Heart right ventricle (tissue), 16 donors: ENCODE measurements around the gene NUP85. TPM values are rescaled to one million over a fixed set of nuclear protein-coding genes. Genes with fewer than 3 reads are reported as not detected.

Experiments
- ATAC-seq, 8 donors: fragments of 200-7000 bp; cut with Tn5 transposase; one replicate each; pipeline ENCODE4 v1.9.1; 2020; ENCODE audit warnings: mild to moderate bottlenecking in 8 of 8, moderate library complexity in 8 of 8, moderate number of reproducible peaks in 1 of 8
- DNase-seq, 2 donors: peaks; one replicate each; pipeline ENCODE4 v3.0.0-alpha.2; 2020
- H3K27ac ChIP-seq, 10 donors: fragments of 200-600 bp; sonication (generic) in 2 of 10; one replicate each; pipeline versions ENCODE4 v1.5.0 to v1.8.0; 2020 to 2022; ENCODE audit warnings: mild to moderate bottlenecking in 3 of 10
- H3K27me3 ChIP-seq, 7 donors: fragments of 200-600 bp; one replicate each; pipeline ENCODE4 v1.8.0; 2021 to 2022; ENCODE audit warnings: mild to moderate bottlenecking in 2 of 7
- H3K36me3 ChIP-seq, 9 donors: fragments of 200-600 bp; sonication (generic) in 1 of 9; one replicate each; pipeline versions ENCODE4 v1.5.0 to v1.8.0; 2020 to 2022; ENCODE audit warnings: mild to moderate bottlenecking in 2 of 9
- H3K4me1 ChIP-seq, 9 donors: fragments of 200-600 bp; sonication (generic) in 1 of 9; one replicate each; pipeline versions ENCODE4 v1.5.0 to v1.8.0; 2020 to 2022; ENCODE audit warnings: mild to moderate bottlenecking in 4 of 9
- H3K4me3 ChIP-seq, 10 donors: fragments of 200-600 bp; sonication (generic) in 2 of 10; one replicate each; pipeline versions ENCODE4 v1.5.0 to v1.8.0; 2020 to 2022; ENCODE audit warnings: mild to moderate bottlenecking in 7 of 10, moderate library complexity in 2 of 10
- H3K9me3 ChIP-seq, 11 donors: fragments of 200-600 bp in 10 of 11; sonication (generic) in 2 of 11; one replicate each; pipeline versions ENCODE4 v1.5.0 to v1.8.0; 2013 to 2022; ENCODE audit warnings: mild to moderate bottlenecking in 2 of 11, control low read depth in 1 of 11, moderate library complexity in 1 of 11
- CTCF ChIP-seq, 9 donors: fragments of 200-600 bp; sonication (generic) in 2 of 9; IDR thresholded peaks; one replicate each; pipeline versions ENCODE4 v1.5.0 to v1.8.0; 2021 to 2022; ENCODE audit warnings: antibody characterized with exemption in 9 of 9, mild to moderate bottlenecking in 5 of 9, moderate library complexity in 1 of 9
- WGBS, 2 donors: extraction: QIAGEN DNeasy Blood & Tissue Kit; methylation state at CpG; one replicate each; pipeline ENCODE4 v1.1.7; 2013; ENCODE audit warnings: inconsistent platforms in 1 of 2; 5-methylcytosine and 5-hydroxymethylcytosine counted together
- intact Hi-C, 10 donors: fragments of 100-400 bp; cut with DNase I; formaldehyde crosslinking; loops; one replicate each; pipeline versions ENCODE4 v1.11.1 to v1.14.2; 2022
- polyA plus RNA-seq, 2 donors: library from polyadenylated mRNA; stranded (reverse); fragments of 200-250 nt; gene quantifications; one replicate each; pipeline ENCODE4 v1.2.3, GENCODE V29; 2013
- total RNA-seq, 10 donors: library from RNA; stranded (reverse); fragmentation: NEBNext Ultra II Directional in 3 of 10; extraction: Animal tissue kit (Norgen Biotek cat#: 25700) in 3 of 10; gene quantifications; one replicate each; pipeline versions ENCODE4 v1.2.1 to v1.2.4, GENCODE V29; 2021 to 2023
- donor health status: Arrhythmogenic right ventricular cardiomyopathy.
- donor health status: ischemic (EF 13 %, LVEDD 7.1; RV severe dilation, severe dysfunction).
- donor health status: healthy with polysubstance abuse.
- donor health status: DM: no; HTN: yes; CAD: no.
- donor health status: DM: no; HTN: no; CAD: no.
- donor health status: ischemic (EF 25% LVEDD 6.9; RV normal size, moderate dysfunction).
- donor health status: ischemic (EF 25% LVEDD 5.7; RV mildly dilated, moderate dysfunction).
- donor health status: healthy.
- donor health status: DM: yes; HTN: yes; CAD: no.
- donor health status: Ischemic cardiomyopathy.
- donor health status: ischemic (EF 35%, LVEDD 5.7; RV mildly dilated, moderate dysfunction).
- donor health status: nonischemic (EF 11% LVEDD 7.7; RV severe dilation, severe dysfunction).
- donor health status: DM: yes; HTN: yes; CAD: no.
- donor health status: PGD.
- donor health status: ischemic (EF 29% LVEDD 5.4; RV normal size, mild dysfunction).
- donor health status: nonischemic (EF 23%, LVEDD 6.1; RV moderate dilation, normal function).

The NUP85 gene
- total and polyA plus RNA-seq, 12 donors: 16.2 to 39.0 (median 23.3) TPM

- Histone ChIP-seq H3K9me3 (no peaks in the 10 kb centered on the region), H3K4me1 (peaks cover 0 to 37% (median 21%) of the 10 kb centered on the region in 9 donors), H3K36me3 (peaks cover 0 to 99% (median 61%) of the 10 kb centered on the region in 9 donors), H3K27ac (peak overlapping the region in 1 of 10 donors; percentile 47), H3K27me3 (no peaks in the 10 kb centered on the region), H3K4me3 (no peak overlapping the region)
- intact Hi-C loops: loop anchor here in 1 of 10 donors (10.0 kb wide), 1 partner anchor 57 kb away; the partner anchor contains the start of gene SUMO2
- ATAC-seq (peak in 2 of 8 donors; percentile 22 to 29), DNase-seq (no peak)
- WGBS, 2 donors: 74 to 85% methylated on average over 15 of the region's 15 CpGs
- no peak for TF ChIP-seq CTCF (IDR thresholded peaks at IDR 0.05)
These were observed 36.5 kb downstream of the NUP85 start for GRCh38 chr17:75241996-75242460.

GRCh38 chr17:75242461-75243042, 37.1 kb downstream of the NUP85 start:
- no peaks in the 10 kb centered on the region for H3K9me3 ChIP-seq
- no peak overlapping the region for H3K4me3 ChIP-seq
- DNase-seq: no peak
- TF ChIP-seq CTCF (IDR thresholded peaks at IDR 0.05): no peak
- peak overlapping the region in 1 of 10 donors; percentile 47 for H3K27ac ChIP-seq
- no peak for ATAC-seq
- H3K4me1 ChIP-seq: peaks cover 0 to 37% (median 17%) of the 10 kb centered on the region in 9 donors
- peaks cover 0 to 98% (median 56%) of the 10 kb centered on the region in 9 donors for H3K36me3 ChIP-seq
- WGBS, 2 donors: 83 to 86% methylated on average over 17 of the region's 17 CpGs
- no peaks in the 10 kb centered on the region for H3K27me3 ChIP-seq
- intact Hi-C loops: loop anchor here in 1 of 10 donors (10.0 kb wide), 1 partner anchor 58 kb away; the partner anchor contains the start of gene SUMO2

- Histone ChIP-seq H3K4me3 (no peak overlapping the region), H3K27ac (peak overlapping the region in 1 of 10 donors; percentile 0), H3K9me3 (no peaks in the 10 kb centered on the region), H3K27me3 (no peaks in the 10 kb centered on the region), H3K4me1 (peaks cover 0 to 30% (median 3%) of the 10 kb centered on the region in 9 donors), H3K36me3 (peaks cover 0 to 88% (median 55%) of the 10 kb centered on the region in 9 donors)
- no peak for DNase-seq
- intact Hi-C loops: loop anchor here in 1 of 10 donors (10.0 kb wide), 1 partner anchor 59 kb away; the partner anchor contains the start of gene SUMO2
- 87 to 90% methylated on average over 22 of the region's 22 CpGs for WGBS, 2 donors
- TF ChIP-seq CTCF (IDR thresholded peaks at IDR 0.05): no peak
- ATAC-seq: no peak
These were observed 38.8 kb downstream of the NUP85 start for GRCh38 chr17:75244133-75244866.

GRCh38 chr17:75245011-75245410, 39.5 kb downstream of the NUP85 start:
- TF ChIP-seq CTCF (IDR thresholded peaks at IDR 0.05): no peak
- H3K36me3 ChIP-seq: peaks cover 0 to 80% (median 55%) of the 10 kb centered on the region in 9 donors
- no peak for DNase-seq
- H3K27me3 ChIP-seq: no peaks in the 10 kb centered on the region
- intact Hi-C loops: loop anchor here in 1 of 10 donors (10.0 kb wide), 1 partner anchor 60 kb away; the partner anchor contains the start of gene SUMO2
- H3K9me3 ChIP-seq: no peaks in the 10 kb centered on the region
- H3K27ac ChIP-seq: no peak overlapping the region
- peaks cover 0 to 37% (median 10%) of the 10 kb centered on the region in 9 donors for H3K4me1 ChIP-seq
- WGBS, 2 donors: 87 to 90% methylated on average over 6 of the region's 6 CpGs
- no peak for ATAC-seq
- H3K4me3 ChIP-seq: no peak overlapping the region
